ES-I3 (cell line): ENCODE measurements around the gene SELENON.
A peak's percentile ranks its signal among the peaks of the same experiment; 100 is the strongest.

ENCODE experiments used
- H3K36me3 ChIP-seq: 2 replicates; pipeline ENCODE4 v1.6.1; 2013; ENCODE audit warnings: mild to moderate bottlenecking, low read length, control low read depth, moderate library complexity; ENCODE audit not compliant: insufficient read depth
- H3K4me1 ChIP-seq: 2 replicates; pipeline ENCODE4 v1.6.1; 2013; ENCODE audit warnings: mild to moderate bottlenecking, control low read depth, low read length; ENCODE audit not compliant: insufficient read depth
- H3K9ac ChIP-seq: 2 replicates; pipeline ENCODE4 v1.6.1; 2013; ENCODE audit warnings: low read depth, mild to moderate bottlenecking, low read length, moderate library complexity
- H3K9me3 ChIP-seq: 2 replicates; pipeline ENCODE4 v1.6.1; 2013; ENCODE audit warnings: mild to moderate bottlenecking, low read length, moderate library complexity; ENCODE audit not compliant: control insufficient read depth, insufficient read depth

SELENON gene

GRCh38 chr1:25799935-25800702 is at the start of gene SELENON:
Gene SELENON, plus strand, starts transcription at chr1:25800193. Its CDS starts 38 bp downstream, at chr1:25800231.
- no peaks in the 10 kb centered on the region; the same call in 1 of the 2 replicates for H3K36me3 ChIP-seq
- H3K9me3 ChIP-seq = no peaks in the 10 kb centered on the region
- peak within 1 kb of the TSS; percentile 60 for H3K9ac ChIP-seq
- H3K4me1 ChIP-seq = peaks cover 14% of the 10 kb centered on the region

GRCh38 chr1:25750923-25751605 is 48.9 kb upstream of the SELENON start:
- Histone ChIP-seq H3K9ac (no peak overlapping the region), H3K36me3 (no peaks in the 10 kb centered on the region), H3K4me1 (peaks cover 32% of the 10 kb centered on the region), H3K9me3 (no peaks in the 10 kb centered on the region)

- peaks cover 23% of the 10 kb centered on the region for H3K4me1 ChIP-seq
- no peaks in the 10 kb centered on the region for H3K36me3 ChIP-seq
- no peak overlapping the region for H3K9ac ChIP-seq
- H3K9me3 ChIP-seq = no peaks in the 10 kb centered on the region
Observed at GRCh38 chr1:25754470-25755181, 45.4 kb upstream of the SELENON start.

- Histone ChIP-seq H3K9me3 (no peaks in the 10 kb centered on the region), H3K36me3 (no peaks in the 10 kb centered on the region), H3K4me1 (peaks cover 23% of the 10 kb centered on the region), H3K9ac (no peak overlapping the region)
Observed at GRCh38 chr1:25755475-25756125, 44.4 kb upstream of the SELENON start.

GRCh38 chr1:25756215-25756614 is 43.8 kb upstream of the SELENON start:
- no peaks in the 10 kb centered on the region for H3K36me3 ChIP-seq
- H3K4me1 ChIP-seq = peaks cover 23% of the 10 kb centered on the region
- no peaks in the 10 kb centered on the region for H3K9me3 ChIP-seq
- H3K9ac ChIP-seq = no peak overlapping the region

GRCh38 chr1:25757151-25757845 is 42.7 kb upstream of the SELENON start:
- Histone ChIP-seq H3K36me3 (no peaks in the 10 kb centered on the region), H3K9ac (no peak overlapping the region), H3K9me3 (no peaks in the 10 kb centered on the region), H3K4me1 (peaks cover 23% of the 10 kb centered on the region)

GRCh38 chr1:25757846-25758185 is 42.2 kb upstream of the SELENON start:
- no peak overlapping the region for H3K9ac ChIP-seq
- H3K36me3 ChIP-seq = no peaks in the 10 kb centered on the region
- no peaks in the 10 kb centered on the region for H3K9me3 ChIP-seq
- H3K4me1 ChIP-seq = peaks cover 23% of the 10 kb centered on the region

- H3K36me3 ChIP-seq = no peaks in the 10 kb centered on the region
- H3K4me1 ChIP-seq = peaks cover 23% of the 10 kb centered on the region
- no peaks in the 10 kb centered on the region for H3K9me3 ChIP-seq
- H3K9ac ChIP-seq = no peak overlapping the region
Observed at GRCh38 chr1:25758466-25759070, 41.4 kb upstream of the SELENON start.

- no peaks in the 10 kb centered on the region for H3K36me3 ChIP-seq
- no peak overlapping the region for H3K9ac ChIP-seq
- H3K9me3 ChIP-seq = no peaks in the 10 kb centered on the region
- H3K4me1 ChIP-seq = peaks cover 24% of the 10 kb centered on the region
Observed at GRCh38 chr1:25760122-25760719, 39.8 kb upstream of the SELENON start.

- peaks cover 25% of the 10 kb centered on the region for H3K4me1 ChIP-seq
- no peaks in the 10 kb centered on the region for H3K9me3 ChIP-seq
- no peaks in the 10 kb centered on the region; the same call in 1 of the 2 replicates for H3K36me3 ChIP-seq
- H3K9ac ChIP-seq = no peak overlapping the region
Observed at GRCh38 chr1:25760871-25761270, 39.1 kb upstream of the SELENON start.

GRCh38 chr1:25763493-25763892 is 36.5 kb upstream of the SELENON start:
- Histone ChIP-seq H3K9me3 (no peaks in the 10 kb centered on the region), H3K36me3 (no peaks in the 10 kb centered on the region; the same call in 1 of the 2 replicates), H3K4me1 (peaks cover 8% of the 10 kb centered on the region; the same call in 1 of the 2 replicates), H3K9ac (no peak overlapping the region)

- peaks cover 8% of the 10 kb centered on the region; the same call in 1 of the 2 replicates for H3K4me1 ChIP-seq
- H3K9ac ChIP-seq = no peak overlapping the region
- no peaks in the 10 kb centered on the region for H3K9me3 ChIP-seq
- H3K36me3 ChIP-seq = no peaks in the 10 kb centered on the region; the same call in 1 of the 2 replicates
Observed at GRCh38 chr1:25765136-25765922, 34.7 kb upstream of the SELENON start.
